Measurements from ENCODE around the gene TMEM171.

Gene TMEM171

DNA sequence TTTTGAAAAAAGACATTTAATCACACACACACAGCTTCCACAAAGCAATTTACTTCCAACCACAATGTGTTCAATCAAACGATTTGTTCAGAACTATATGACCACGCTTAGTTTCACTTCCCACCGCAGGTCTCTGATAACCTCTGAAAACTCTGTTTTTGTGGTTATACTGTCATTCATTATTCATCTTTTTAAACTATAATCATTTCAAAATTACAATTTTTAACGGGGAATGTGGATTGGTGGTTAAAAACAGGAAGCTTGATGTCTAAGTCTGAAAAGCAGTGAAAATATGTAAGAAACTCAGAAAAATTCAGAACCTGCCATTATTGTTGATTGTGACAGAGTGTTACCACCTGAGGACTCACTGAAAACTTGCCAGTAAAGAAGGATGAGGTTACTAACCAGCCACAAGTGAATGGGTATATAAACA lies 39.9 kb downstream of the TMEM171 start:
- H3K36me3 ChIP-seq (ENCODE audit: insufficient read depth, low read length), result no peaks in the 10 kb centered on the region
- no peaks in the 10 kb centered on the region for H3K9me3 ChIP-seq (ENCODE audit: insufficient read depth, low read length, severe bottlenecking)
- H3K79me2 ChIP-seq (ENCODE audit: insufficient read depth, low read length), result no peaks in the 10 kb centered on the region
- H3K27ac ChIP-seq (ENCODE audit: low read length), result no peak overlapping the region
- TF ChIP-seq, protein P1, sequence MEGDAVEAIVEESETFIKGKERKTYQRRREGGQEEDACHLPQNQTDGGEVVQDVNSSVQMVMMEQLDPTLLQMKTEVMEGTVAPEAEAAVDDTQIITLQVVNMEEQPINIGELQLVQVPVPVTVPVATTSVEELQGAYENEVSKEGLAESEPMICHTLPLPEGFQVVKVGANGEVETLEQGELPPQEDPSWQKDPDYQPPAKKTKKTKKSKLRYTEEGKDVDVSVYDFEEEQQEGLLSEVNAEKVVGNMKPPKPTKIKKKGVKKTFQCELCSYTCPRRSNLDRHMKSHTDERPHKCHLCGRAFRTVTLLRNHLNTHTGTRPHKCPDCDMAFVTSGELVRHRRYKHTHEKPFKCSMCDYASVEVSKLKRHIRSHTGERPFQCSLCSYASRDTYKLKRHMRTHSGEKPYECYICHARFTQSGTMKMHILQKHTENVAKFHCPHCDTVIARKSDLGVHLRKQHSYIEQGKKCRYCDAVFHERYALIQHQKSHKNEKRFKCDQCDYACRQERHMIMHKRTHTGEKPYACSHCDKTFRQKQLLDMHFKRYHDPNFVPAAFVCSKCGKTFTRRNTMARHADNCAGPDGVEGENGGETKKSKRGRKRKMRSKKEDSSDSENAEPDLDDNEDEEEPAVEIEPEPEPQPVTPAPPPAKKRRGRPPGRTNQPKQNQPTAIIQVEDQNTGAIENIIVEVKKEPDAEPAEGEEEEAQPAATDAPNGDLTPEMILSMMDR (IDR thresholded peaks at IDR 0.05; ENCODE audit: borderline replicate concordance, extremely low read depth, low read length, poor library complexity, severe bottlenecking), result no peak
- H3K4me1 ChIP-seq (ENCODE audit: insufficient read depth, low read length), result no peaks in the 10 kb centered on the region
- no peaks in the 10 kb centered on the region for H4K20me1 ChIP-seq (ENCODE audit: insufficient read depth, low read length)
- H3K27me3 ChIP-seq (ENCODE audit: insufficient read depth, low read length, poor library complexity), result peaks cover 19% of the 10 kb centered on the region
- H2AFZ ChIP-seq (ENCODE audit: low read depth, low read length), result no peak overlapping the region
- peak; percentile 18 for DNase-seq
- H3K4me3 ChIP-seq (ENCODE audit: low read depth in 1 of 2, low read length in 2 of 2), result no peak overlapping the region
- H3K9ac ChIP-seq (ENCODE audit: low read depth, low read length), result no peak overlapping the region
- ATAC-seq (ENCODE audit: insufficient read depth, low read depth), result peak; percentile 92
- H3K4me2 ChIP-seq (ENCODE audit: insufficient read depth, low read length), result no peak overlapping the region

DNA sequence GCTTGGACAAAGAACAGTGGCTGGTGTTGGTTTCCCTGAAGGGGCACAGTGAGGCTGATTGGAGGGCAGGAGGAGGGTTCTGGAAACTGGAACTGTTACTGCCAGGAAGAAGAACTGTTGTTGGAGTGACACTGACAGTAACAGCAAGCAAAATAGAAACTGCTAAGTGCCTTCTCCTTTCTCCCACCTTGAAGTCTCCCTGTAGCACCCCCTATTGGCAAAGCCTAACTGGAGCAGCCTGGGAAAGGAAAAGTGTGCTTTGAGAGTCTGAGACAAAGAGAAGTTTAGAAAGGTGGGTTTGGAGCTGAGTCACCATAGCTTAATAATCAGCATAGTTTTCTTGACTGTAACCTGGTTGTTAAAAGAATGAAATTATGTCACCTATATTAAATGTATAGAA lies 50.1 kb downstream of the TMEM171 start:
- DNase-seq (peak; percentile 13), ATAC-seq (ENCODE audit: insufficient read depth, low read depth) (peak; percentile 29; the same call in 1 of the 3 replicates)
- no peaks in the 10 kb centered on the region for H4K20me1 ChIP-seq (ENCODE audit: insufficient read depth, low read length)
- H3K4me2 ChIP-seq (ENCODE audit: insufficient read depth, low read length), result no peak overlapping the region
- H3K9ac ChIP-seq (ENCODE audit: low read depth, low read length), result no peak overlapping the region
- H2AFZ ChIP-seq (ENCODE audit: low read depth, low read length), result no peak overlapping the region
- TF ChIP-seq, protein P1 (IDR thresholded peaks at IDR 0.05; ENCODE audit: borderline replicate concordance, extremely low read depth, low read length, poor library complexity, severe bottlenecking), result peak; percentile 61
- TF ChIP-seq EZH2 (IDR thresholded peaks at IDR 0.05; ENCODE audit: borderline replicate concordance, low read depth, low read length, severe bottlenecking), result no peak
- H3K4me1 ChIP-seq (ENCODE audit: insufficient read depth, low read length), result no peaks in the 10 kb centered on the region
- H3K79me2 ChIP-seq (ENCODE audit: insufficient read depth, low read length), result no peaks in the 10 kb centered on the region
- no peak overlapping the region for H3K27ac ChIP-seq (ENCODE audit: low read length)
- no peak overlapping the region for H3K4me3 ChIP-seq (ENCODE audit: low read depth in 1 of 2, low read length in 2 of 2)
- no peaks in the 10 kb centered on the region for H3K9me3 ChIP-seq (ENCODE audit: insufficient read depth, low read length, severe bottlenecking)
- H3K27me3 ChIP-seq (ENCODE audit: insufficient read depth, low read length, poor library complexity), result peaks cover 17% of the 10 kb centered on the region
- H3K36me3 ChIP-seq (ENCODE audit: insufficient read depth, low read length), result no peaks in the 10 kb centered on the region

DNA sequence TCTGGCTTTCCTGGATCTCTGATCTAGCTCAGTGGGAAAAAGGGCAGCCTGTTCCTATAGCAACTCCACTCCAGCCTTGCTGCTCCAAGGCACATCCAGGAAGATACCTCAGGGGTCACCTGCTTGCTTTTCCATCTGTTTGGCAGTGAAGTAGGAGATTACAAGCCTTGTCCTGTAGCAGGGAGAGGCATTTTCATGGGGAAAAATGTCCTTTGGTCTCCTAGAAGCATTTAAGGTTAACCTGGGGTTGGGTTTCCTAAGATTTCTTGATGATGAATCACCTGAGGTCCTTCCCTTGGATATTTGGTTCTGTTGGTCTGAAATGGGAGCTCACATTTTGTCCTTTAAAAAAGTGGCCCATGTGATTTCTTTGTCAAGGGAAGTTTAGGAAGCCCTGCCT lies 51.1 kb downstream of the TMEM171 start:
- Histone ChIP-seq H3K79me2 (ENCODE audit: insufficient read depth, low read length) (no peaks in the 10 kb centered on the region), H3K27ac (ENCODE audit: low read length) (no peak overlapping the region), H3K4me3 (ENCODE audit: low read depth in 1 of 2, low read length in 2 of 2) (no peak overlapping the region), H3K4me2 (ENCODE audit: insufficient read depth, low read length) (no peak overlapping the region), H3K27me3 (ENCODE audit: insufficient read depth, low read length, poor library complexity) (peaks cover 17% of the 10 kb centered on the region), H3K36me3 (ENCODE audit: insufficient read depth, low read length) (no peaks in the 10 kb centered on the region), H3K9ac (ENCODE audit: low read depth, low read length) (no peak overlapping the region), H3K4me1 (ENCODE audit: insufficient read depth, low read length) (no peaks in the 10 kb centered on the region), H3K9me3 (ENCODE audit: insufficient read depth, low read length, severe bottlenecking) (no peaks in the 10 kb centered on the region), H2AFZ (ENCODE audit: low read depth, low read length) (no peak overlapping the region), H4K20me1 (ENCODE audit: insufficient read depth, low read length) (no peaks in the 10 kb centered on the region)
- TF ChIP-seq, protein P1 (IDR thresholded peaks at IDR 0.05; ENCODE audit: borderline replicate concordance, extremely low read depth, low read length, poor library complexity, severe bottlenecking), result no peak
- no peak for TF ChIP-seq EZH2 (IDR thresholded peaks at IDR 0.05; ENCODE audit: borderline replicate concordance, low read depth, low read length, severe bottlenecking)
- DNase-seq (no peak), ATAC-seq (ENCODE audit: insufficient read depth, low read depth) (no peak)

DNA sequence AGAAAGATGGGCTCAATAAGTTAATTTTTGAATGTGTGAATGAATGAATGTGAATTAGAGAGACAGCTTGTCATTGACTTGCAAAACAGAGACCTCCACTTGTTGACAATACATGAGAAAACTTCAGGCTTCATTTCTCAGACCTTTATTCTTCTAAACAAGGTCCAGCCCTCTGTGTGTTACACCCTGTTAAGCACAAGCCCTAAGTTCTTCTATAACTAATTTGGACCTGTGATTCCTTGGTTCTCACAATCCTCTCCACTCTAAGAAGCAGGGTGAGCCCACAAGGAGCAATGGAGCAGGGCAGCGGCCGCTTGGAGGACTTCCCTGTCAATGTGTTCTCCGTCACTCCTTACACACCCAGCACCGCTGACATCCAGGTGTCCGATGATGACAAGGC lies 52.6 kb downstream of the TMEM171 start, which contains the start of gene TMEM174:
TMEM174 (plus strand) TSS at position 243 of the 400 bp plus-strand sequence; CDS start at position 294, 51 bp downstream.
- DNase-seq, result no peak
- Histone ChIP-seq H4K20me1 (ENCODE audit: insufficient read depth, low read length) (no peaks in the 10 kb centered on the region), H3K9me3 (ENCODE audit: insufficient read depth, low read length, severe bottlenecking) (no peaks in the 10 kb centered on the region), H3K36me3 (ENCODE audit: insufficient read depth, low read length) (no peaks in the 10 kb centered on the region), H3K27me3 (ENCODE audit: insufficient read depth, low read length, poor library complexity) (peaks cover 13% of the 10 kb centered on the region), H3K4me3 (ENCODE audit: low read depth in 1 of 2, low read length in 2 of 2) (no peak within 1 kb of the TSS), H3K79me2 (ENCODE audit: insufficient read depth, low read length) (no peaks in the 10 kb centered on the region), H3K4me1 (ENCODE audit: insufficient read depth, low read length) (no peaks in the 10 kb centered on the region), H3K9ac (ENCODE audit: low read depth, low read length) (no peak within 1 kb of the TSS), H3K27ac (ENCODE audit: low read length) (no peak within 1 kb of the TSS), H3K4me2 (ENCODE audit: insufficient read depth, low read length) (no peak within 1 kb of the TSS), H2AFZ (ENCODE audit: low read depth, low read length) (no peak within 1 kb of the TSS)
- TF ChIP-seq, protein P1 (IDR thresholded peaks at IDR 0.05; ENCODE audit: borderline replicate concordance, extremely low read depth, low read length, poor library complexity, severe bottlenecking), result no peak
- no peak for ATAC-seq (ENCODE audit: insufficient read depth, low read depth)
